Activated naive CD8-positive, alpha-beta T cell treated with anti-CD3 and anti-CD28 coated beads, Interleukin-2, amount 10 ng/mL, durations not matched to agents 7 days and 5 days (primary cell): ENCODE results near the gene KREMEN1. TPM values are rescaled to one million over a fixed set of nuclear protein-coding genes. Genes with fewer than 3 reads are reported as not detected.

Experiments used
- ATAC-seq: fragments of 150-1000 bp; cut with Tn5 transposase; one replicate; pipeline ENCODE4 v1.10.0; 2021; ENCODE audit warnings: low read depth, moderate library complexity
- POLR2A ChIA-PET: fragments of 350-600 bp; sonication (Branson Sonifier 250); formaldehyde crosslinking; loops from one replicate; lab custom pipeline; 2021; ENCODE audit warnings: antibody characterized with exemption; lab: Charles Lee
- DNase-seq: peaks from one replicate; pipeline ENCODE4 v3.0.0; 2021
- H3K27ac Mint-ChIP-seq: one replicate; pipeline ENCODE4 v1.8.0; 2022; ENCODE audit warnings: mild to moderate bottlenecking, mixed read lengths
- H3K27me3 Mint-ChIP-seq: one replicate; pipeline ENCODE4 v1.8.0; 2022; ENCODE audit warnings: mild to moderate bottlenecking, moderate library complexity, mixed read lengths
- H3K36me3 Mint-ChIP-seq: one replicate; pipeline ENCODE4 v1.8.0; 2021; ENCODE audit warnings: mild to moderate bottlenecking, mixed read lengths
- H3K4me1 Mint-ChIP-seq: one replicate; pipeline ENCODE4 v1.8.0; 2021; ENCODE audit warnings: mixed read lengths
- H3K4me3 Mint-ChIP-seq: one replicate; pipeline ENCODE4 v1.8.0; 2022; ENCODE audit warnings: mild to moderate bottlenecking, moderate library complexity, mixed read lengths
- H3K9me3 Mint-ChIP-seq: one replicate; pipeline ENCODE4 v1.8.0; 2021; ENCODE audit warnings: mixed read lengths
- total RNA-seq, 2 experiments: library from RNA; stranded (reverse); gene quantifications; one replicate each; pipeline ENCODE4 v1.2.3, GENCODE V29; 2021

KREMEN1 gene
- total RNA-seq, 2 experiments from 2014 or later, result 0.19 to 0.26 TPM

DNA sequence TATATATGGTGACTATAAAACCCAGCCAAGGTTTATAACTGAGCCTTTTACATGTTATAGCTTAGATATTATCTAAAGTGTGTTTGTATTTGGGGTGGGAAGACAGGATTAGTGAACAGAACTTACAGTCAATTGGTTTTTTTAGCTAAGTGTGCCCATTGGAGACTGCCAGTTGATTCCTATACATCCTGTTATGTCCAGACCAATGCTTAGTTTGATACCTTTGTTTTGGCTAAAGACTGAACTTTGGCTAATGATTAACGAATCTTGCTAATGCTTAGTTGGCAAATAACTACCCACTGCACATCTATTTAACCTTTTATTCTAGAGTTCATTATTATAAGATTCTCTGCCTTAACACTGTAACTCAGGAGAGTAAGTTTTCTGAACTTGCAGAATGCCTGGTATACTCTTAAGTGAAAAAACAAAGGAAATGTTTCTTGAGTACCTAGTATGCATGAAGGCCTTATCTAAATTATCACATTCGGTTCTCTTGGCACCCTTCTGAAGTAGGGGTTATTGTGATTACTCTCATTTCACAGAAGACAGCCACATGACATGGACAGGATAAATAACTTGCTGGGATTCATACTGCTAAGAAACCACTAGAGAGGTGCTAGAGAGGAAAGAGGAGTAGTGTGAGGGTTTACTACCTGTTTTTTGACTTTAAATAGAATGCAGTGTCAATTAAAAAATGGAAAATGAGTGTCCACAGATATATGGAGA is 54.0 kb downstream of the KREMEN1 start:
- H3K9me3 Mint-ChIP-seq, result no peaks in the 10 kb centered on the region
- DNase-seq, result no peak
- ATAC-seq, result no peak
- peaks cover 7% of the 10 kb centered on the region for H3K27me3 Mint-ChIP-seq
- no peaks in the 10 kb centered on the region for H3K36me3 Mint-ChIP-seq
- no peak overlapping the region for H3K27ac Mint-ChIP-seq
- POLR2A ChIA-PET, result no interaction called here
- H3K4me1 Mint-ChIP-seq, result peaks cover 20% of the 10 kb centered on the region
- no peak overlapping the region for H3K4me3 Mint-ChIP-seq

GRCh38 chr22:29128891-29129807 is 56.3 kb downstream of the KREMEN1 start:
- H3K27me3 Mint-ChIP-seq, result peaks cover 13% of the 10 kb centered on the region
- no peaks in the 10 kb centered on the region for H3K36me3 Mint-ChIP-seq
- no peak overlapping the region for H3K4me3 Mint-ChIP-seq
- ATAC-seq, result no peak
- POLR2A ChIA-PET, result no interaction called here
- H3K27ac Mint-ChIP-seq, result peak overlapping the region; percentile 28
- H3K9me3 Mint-ChIP-seq, result no peaks in the 10 kb centered on the region
- H3K4me1 Mint-ChIP-seq, result peaks cover 12% of the 10 kb centered on the region
- no peak for DNase-seq

GRCh38 chr22:29129808-29130140 is 56.9 kb downstream of the KREMEN1 start:
- H3K27me3 Mint-ChIP-seq, result peaks cover 17% of the 10 kb centered on the region
- ATAC-seq (no peak), DNase-seq (no peak)
- peaks cover 12% of the 10 kb centered on the region for H3K4me1 Mint-ChIP-seq
- no peaks in the 10 kb centered on the region for H3K36me3 Mint-ChIP-seq
- no peak overlapping the region for H3K4me3 Mint-ChIP-seq
- peaks cover 2% of the 10 kb centered on the region for H3K9me3 Mint-ChIP-seq
- POLR2A ChIA-PET, result no interaction called here
- no peak overlapping the region for H3K27ac Mint-ChIP-seq

GRCh38 chr22:29130476-29130875 is 57.6 kb downstream of the KREMEN1 start:
- DNase-seq, result no peak
- no peak overlapping the region for H3K27ac Mint-ChIP-seq
- H3K4me1 Mint-ChIP-seq, result peaks cover 12% of the 10 kb centered on the region
- H3K9me3 Mint-ChIP-seq, result peaks cover 2% of the 10 kb centered on the region
- peaks cover 19% of the 10 kb centered on the region for H3K27me3 Mint-ChIP-seq
- ATAC-seq, result no peak
- no peak overlapping the region for H3K4me3 Mint-ChIP-seq
- no peaks in the 10 kb centered on the region for H3K36me3 Mint-ChIP-seq
- POLR2A ChIA-PET, result no interaction called here

GRCh38 chr22:29133603-29134133 is 60.8 kb downstream of the KREMEN1 start:
- Mint-ChIP-seq H3K27me3 (peaks cover 25% of the 10 kb centered on the region), H3K27ac (no peak overlapping the region), H3K4me1 (peaks cover 6% of the 10 kb centered on the region), H3K9me3 (peaks cover 2% of the 10 kb centered on the region), H3K4me3 (no peak overlapping the region), H3K36me3 (no peaks in the 10 kb centered on the region)
- POLR2A ChIA-PET, result no interaction called here
- DNase-seq (no peak), ATAC-seq (no peak)

DNA sequence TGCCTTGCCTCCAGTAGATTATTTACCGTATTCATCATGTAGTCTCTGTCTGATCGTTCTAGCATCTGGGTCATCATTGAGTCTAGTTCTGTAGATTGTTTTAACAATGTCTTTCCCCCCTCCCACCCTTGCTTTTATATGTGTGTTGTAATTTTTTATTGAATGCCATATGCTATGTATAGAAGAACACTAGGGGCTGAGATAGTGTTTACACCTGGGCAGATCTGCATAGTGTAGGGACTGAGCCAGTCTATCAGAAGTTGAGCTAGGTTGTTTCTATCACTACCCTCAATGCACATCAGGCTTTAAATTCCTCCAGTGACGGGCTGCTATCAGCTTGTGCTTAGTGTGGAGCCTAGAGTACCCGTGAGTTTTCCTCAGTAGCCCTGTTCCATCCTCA is 61.6 kb downstream of the KREMEN1 start:
- H3K36me3 Mint-ChIP-seq, result no peaks in the 10 kb centered on the region
- no peak overlapping the region for H3K27ac Mint-ChIP-seq
- H3K9me3 Mint-ChIP-seq, result peaks cover 2% of the 10 kb centered on the region
- ATAC-seq (no peak), DNase-seq (no peak)
- peaks cover 6% of the 10 kb centered on the region for H3K4me1 Mint-ChIP-seq
- no peak overlapping the region for H3K4me3 Mint-ChIP-seq
- POLR2A ChIA-PET, result no interaction called here
- peaks cover 25% of the 10 kb centered on the region for H3K27me3 Mint-ChIP-seq

- peaks cover 27% of the 10 kb centered on the region for H3K27me3 Mint-ChIP-seq
- ATAC-seq, result no peak
- H3K27ac Mint-ChIP-seq, result no peak overlapping the region
- POLR2A ChIA-PET, result no interaction called here
- H3K36me3 Mint-ChIP-seq, result no peaks in the 10 kb centered on the region
- no peak overlapping the region for H3K4me3 Mint-ChIP-seq
- H3K4me1 Mint-ChIP-seq, result peaks cover 5% of the 10 kb centered on the region
- no peak for DNase-seq
- H3K9me3 Mint-ChIP-seq, result peaks cover 2% of the 10 kb centered on the region
Measured at GRCh38 chr22:29136782-29137700, 64.2 kb downstream of the KREMEN1 start.

GRCh38 chr22:29138556-29139305 is 65.9 kb downstream of the KREMEN1 start:
- Mint-ChIP-seq H3K9me3 (peaks cover 2% of the 10 kb centered on the region), H3K4me1 (peaks cover 5% of the 10 kb centered on the region), H3K4me3 (no peak overlapping the region)

DNA sequence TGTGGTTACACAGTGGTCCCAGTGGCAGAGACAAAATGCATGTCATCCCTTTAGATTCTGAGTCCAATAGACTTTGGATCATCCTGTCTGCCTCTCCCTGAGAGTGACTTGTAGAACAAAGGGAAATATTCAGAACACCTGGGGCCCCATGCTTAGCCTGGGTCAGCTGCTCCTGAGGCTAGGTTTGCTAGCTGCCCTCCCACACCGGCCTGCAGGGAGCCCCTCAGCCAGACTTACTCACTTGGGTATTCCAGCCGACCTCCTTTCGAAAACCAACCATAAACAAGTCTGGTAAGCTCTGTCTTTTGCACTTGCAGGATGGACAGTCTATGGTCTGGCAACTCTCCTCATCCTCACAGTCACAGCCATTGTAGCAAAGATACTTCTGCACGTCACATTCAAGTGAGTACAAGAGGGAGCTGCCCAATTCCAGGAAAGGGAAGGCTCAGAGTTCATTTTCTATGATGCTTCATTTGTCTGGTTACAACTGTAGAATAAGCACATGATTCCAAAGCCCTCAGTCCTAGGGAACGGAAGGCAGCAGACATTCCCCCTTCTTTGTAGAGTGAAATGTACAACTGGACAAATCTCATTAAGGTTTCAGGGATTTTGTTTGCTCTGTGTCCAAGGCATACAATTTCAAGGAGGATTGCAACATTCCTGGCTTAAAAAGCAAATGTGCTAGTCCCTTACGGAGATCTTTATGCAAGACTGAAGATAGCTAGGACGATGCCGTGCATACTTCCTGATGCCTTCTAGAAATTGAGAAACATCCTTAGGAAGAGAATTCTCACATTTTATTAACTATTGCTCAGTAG is 67.3 kb downstream of the KREMEN1 start:
- H3K9me3 Mint-ChIP-seq, result no peaks in the 10 kb centered on the region
- no peak for DNase-seq
- POLR2A ChIA-PET, result no interaction called here
- peaks cover 18% of the 10 kb centered on the region for H3K27me3 Mint-ChIP-seq
- no peak for ATAC-seq
- H3K27ac Mint-ChIP-seq, result no peak overlapping the region
- no peak overlapping the region for H3K4me3 Mint-ChIP-seq
- H3K36me3 Mint-ChIP-seq, result no peaks in the 10 kb centered on the region
- H3K4me1 Mint-ChIP-seq, result peaks cover 5% of the 10 kb centered on the region

More at GRCh38 chr22:29138556-29139305, 65.9 kb downstream of the KREMEN1 start:
- no peak for ATAC-seq
- DNase-seq, result no peak
- no peaks in the 10 kb centered on the region for H3K36me3 Mint-ChIP-seq
- peaks cover 25% of the 10 kb centered on the region for H3K27me3 Mint-ChIP-seq
- no peak overlapping the region for H3K27ac Mint-ChIP-seq
- POLR2A ChIA-PET, result no interaction called here

- no peak for ATAC-seq
Measured at GRCh38 chr22:29141078-29141688, 68.3 kb downstream of the KREMEN1 start.

GRCh38 chr22:29142116-29142515 is 69.3 kb downstream of the KREMEN1 start:
- DNase-seq (no peak), ATAC-seq (no peak)
- H3K9me3 Mint-ChIP-seq, result no peaks in the 10 kb centered on the region
- no peak overlapping the region for H3K4me3 Mint-ChIP-seq
- peaks cover 15% of the 10 kb centered on the region for H3K27me3 Mint-ChIP-seq
- H3K27ac Mint-ChIP-seq, result no peak overlapping the region
- peaks cover 3% of the 10 kb centered on the region for H3K4me1 Mint-ChIP-seq
- POLR2A ChIA-PET, result no interaction called here
- no peaks in the 10 kb centered on the region for H3K36me3 Mint-ChIP-seq

More at GRCh38 chr22:29141078-29141688, 68.3 kb downstream of the KREMEN1 start:
- no peak for DNase-seq
- H3K4me3 Mint-ChIP-seq, result no peak overlapping the region
- H3K4me1 Mint-ChIP-seq, result peaks cover 3% of the 10 kb centered on the region
- no peaks in the 10 kb centered on the region for H3K36me3 Mint-ChIP-seq
- POLR2A ChIA-PET, result no interaction called here
- no peak overlapping the region for H3K27ac Mint-ChIP-seq
- peaks cover 14% of the 10 kb centered on the region for H3K27me3 Mint-ChIP-seq
- no peaks in the 10 kb centered on the region for H3K9me3 Mint-ChIP-seq
